IPS DF 4.7 (cell line): ENCODE measurements around the gene FRMD4A.
"Not testable (repeated sequence)": the region's sequence is repeated elsewhere in the genome, so short reads cannot be mapped to it uniquely, and the experiment has no call there.

Source experiments
- DNase-seq: peaks from one replicate; pipeline ENCODE4 v3.0.0-alpha.2; 2013; ENCODE audit warnings: low spot score; ENCODE audit errors: extremely low read depth

The FRMD4A gene

DNA sequence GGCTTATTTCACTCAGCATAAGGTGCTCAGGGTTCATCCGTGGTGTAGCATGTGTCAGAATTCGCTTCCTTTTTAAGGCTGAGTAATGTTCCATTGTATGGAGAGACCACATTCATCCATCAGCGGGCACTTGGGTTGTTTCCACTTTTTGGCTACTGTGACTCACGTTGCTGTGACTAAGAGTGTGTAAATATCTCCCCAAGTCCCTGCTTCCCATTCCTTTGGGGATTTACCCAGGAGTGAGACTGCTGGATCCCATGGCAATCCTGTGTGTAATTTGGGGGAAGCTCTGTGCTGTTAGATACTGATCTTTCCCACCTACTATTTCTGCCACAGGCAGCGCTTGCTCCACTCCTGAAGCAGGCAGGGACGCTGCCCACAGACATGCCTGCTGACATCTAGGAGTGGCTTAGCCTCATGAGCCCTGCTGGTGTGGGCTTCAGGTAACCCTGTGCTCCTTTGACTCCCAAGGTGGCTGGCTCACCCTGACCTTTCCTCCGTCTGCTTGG, 346.0 kb downstream of the FRMD4A start:
- DNase-seq: no peak

DNA sequence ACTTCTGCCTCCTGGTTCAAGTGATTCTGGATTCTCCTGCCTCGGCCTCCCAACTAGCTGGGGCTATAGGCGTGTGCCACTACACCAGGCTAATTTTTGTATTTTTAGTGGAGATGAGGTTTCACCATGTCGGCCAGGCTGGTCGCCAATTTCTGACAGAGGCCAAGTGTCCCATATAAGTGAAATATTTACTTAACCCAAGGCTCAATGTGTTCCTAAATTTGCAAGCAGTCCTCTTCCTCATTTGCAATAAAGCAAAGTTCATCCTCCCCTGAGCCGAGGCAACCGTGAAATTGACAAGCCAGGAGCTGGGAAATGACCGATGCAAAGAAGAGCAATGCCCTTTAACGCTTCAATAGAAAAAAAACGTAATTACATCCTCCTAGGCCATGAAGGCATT, 347.7 kb downstream of the FRMD4A start:
- no peak for DNase-seq

GRCh38 chr10:13978533-13979115, 352.1 kb downstream of the FRMD4A start:
- no peak for DNase-seq

DNA sequence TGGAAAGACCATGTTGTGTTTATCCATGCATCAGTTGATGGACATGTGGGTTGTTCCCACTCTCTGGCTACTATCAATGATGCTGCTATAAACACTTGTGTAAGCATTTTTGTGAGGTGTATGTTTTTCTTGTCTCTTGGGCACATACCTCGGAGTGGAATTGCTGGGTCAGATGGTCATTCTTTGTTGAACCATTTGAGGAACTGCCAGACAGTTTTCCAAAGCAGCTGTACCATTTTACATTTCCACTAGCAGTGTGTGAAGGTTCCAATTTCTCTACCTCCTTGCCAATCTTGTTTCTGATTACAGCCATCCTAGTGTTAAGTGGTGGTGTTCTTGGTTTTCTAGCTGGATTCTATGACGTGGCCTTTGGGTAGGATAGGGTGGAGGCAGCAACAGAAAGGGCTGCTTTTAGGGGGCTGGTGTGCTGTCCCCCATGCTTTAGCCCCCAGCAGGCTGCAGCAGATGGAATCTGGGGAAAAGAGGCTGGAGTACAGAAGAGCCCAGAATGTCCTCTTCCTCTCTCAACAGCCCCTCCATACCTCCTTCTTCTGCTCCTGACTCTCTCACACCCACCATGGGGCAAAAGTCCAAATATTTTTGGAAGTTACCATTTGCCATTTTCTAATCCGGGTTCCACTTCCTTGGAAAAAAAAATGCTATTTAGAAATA, 352.7 kb downstream of the FRMD4A start:
- DNase-seq: no peak

- no peak for DNase-seq
Observed at GRCh38 chr10:13973742-13974141, 357.0 kb downstream of the FRMD4A start.

GRCh38 chr10:13972609-13973008, 358.1 kb downstream of the FRMD4A start:
- no peak for DNase-seq

DNA sequence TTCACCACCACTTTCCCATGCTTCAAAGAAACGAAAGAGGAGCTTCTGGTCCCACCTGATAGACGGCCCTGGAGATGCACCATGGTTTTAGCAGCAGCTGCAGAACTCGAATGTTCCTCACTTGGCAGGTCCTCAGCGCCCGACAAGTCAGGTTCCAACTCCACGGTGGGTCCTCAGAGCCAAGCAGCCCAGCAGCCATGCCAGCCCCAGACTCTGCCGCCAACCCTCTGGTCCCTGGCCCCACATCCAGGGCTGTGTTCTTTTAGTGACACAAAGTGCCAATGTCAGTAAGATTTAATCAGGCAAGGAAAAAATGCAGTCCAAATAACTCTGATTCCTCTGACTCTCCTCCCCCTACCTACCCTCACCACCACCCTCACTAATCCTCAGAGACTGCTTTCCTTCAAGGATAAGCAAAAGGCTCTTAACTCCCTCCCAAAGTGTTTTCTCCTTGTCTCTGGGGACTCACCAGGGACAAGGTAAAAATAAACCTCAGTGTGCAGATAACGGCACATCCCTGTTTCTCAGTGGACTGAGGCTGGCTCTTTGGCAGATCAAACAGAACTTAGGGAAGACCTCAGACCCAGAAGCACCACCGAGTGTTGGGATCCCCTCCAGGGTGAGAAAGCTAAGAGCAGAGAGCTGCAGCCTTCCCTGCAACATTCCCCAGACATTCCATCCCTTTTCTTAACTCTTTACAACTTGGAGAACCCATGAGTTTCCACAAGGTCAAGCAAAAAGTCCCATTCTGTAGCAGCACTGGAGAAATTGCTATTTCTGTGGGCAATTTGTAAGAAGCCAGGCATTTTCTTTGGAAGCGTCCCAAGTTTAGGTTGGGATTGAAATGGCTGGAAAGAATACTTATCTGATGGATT, 358.9 kb downstream of the FRMD4A start:
- no peak for DNase-seq

DNA sequence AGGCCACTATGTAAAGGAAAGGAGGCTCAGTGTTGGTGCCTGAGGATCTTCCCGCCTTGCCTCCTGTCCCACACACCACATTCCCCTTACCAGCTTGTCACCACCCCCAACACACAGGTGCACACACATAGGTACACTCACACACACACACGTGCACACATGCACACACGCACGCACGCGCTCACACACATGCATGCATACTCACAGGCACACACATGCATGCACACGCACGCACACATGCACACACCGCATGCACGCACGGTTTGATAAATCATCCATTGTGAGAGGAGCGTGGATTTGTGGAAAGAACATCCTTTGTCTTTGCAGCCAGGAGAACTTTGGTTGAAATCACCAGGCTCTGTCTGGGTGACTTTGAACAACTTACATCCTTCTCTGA, 359.8 kb downstream of the FRMD4A start:
- DNase-seq: no peak

GRCh38 chr10:13970236-13970956, 360.3 kb downstream of the FRMD4A start:
- no peak for DNase-seq

DNA sequence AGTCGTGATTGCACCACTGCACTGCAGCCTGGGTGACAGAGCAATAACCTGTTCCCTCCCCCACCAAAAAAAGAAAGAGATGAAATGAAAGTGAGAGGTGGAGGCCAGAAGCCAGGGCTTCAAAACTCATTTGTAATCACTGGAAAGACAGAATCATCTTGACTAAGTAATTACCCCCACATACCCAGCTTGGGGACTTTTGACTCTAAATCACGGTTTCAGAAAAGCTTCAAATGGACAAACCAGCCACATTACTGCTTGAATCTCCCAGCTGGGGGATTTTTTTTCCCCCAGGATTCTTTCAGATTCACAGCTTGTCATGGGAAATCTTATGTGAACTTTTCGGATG, 361.0 kb downstream of the FRMD4A start:
- no peak for DNase-seq

DNA sequence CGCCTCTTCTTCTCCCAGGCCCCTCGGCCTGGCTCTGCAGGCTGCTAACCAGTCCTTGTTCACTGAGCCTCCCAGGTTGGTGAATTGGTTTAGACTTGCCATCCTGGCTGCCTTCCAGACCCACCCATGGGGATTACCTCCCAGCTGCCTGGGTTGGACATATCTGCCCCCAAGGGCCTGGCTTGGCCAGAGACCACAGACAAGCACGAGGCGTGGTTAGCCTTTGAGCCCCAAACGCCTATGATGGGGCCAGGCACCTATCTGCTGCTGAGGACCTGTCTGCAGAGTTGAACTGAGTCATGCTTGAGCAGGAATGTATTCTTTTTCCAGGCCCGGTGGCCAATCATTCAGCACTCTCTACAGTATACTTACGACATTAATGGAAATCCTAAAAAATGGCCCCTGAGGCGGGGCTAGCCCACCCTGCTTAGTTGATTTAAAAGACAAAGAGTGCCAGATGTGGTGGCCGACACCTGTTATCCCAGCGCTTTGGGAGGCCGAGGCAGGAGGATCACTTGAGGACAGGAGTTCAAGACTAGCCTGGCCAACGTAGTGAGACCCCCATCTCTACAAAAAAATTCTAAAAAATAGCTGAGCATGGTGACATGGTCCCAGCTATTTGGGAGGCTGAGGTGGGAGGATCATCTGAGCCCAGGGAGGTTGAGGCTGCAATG, 361.5 kb downstream of the FRMD4A start:
- DNase-seq: no peak

DNA sequence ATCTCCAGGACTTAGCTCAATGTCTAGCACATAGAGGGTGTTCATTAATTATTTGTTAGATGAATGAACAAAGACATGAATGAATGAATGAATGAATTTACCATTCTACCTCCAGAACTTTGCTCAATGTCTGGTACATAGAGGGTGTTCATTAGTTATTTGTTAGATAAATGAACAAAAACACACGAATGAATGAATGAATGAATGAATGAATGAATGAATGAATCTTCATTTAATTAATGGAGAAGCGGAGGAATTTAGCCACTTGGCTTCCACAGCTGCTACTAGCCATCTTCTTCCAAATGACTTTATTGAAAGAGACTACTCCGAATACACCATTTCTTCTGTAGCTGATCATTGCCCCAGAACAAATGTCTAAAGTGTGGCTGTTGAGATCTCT, 368.9 kb downstream of the FRMD4A start:
- no peak for DNase-seq

GRCh38 chr10:13961097-13961496, 369.6 kb downstream of the FRMD4A start:
- DNase-seq: no peak

GRCh38 chr10:13960603-13961002, 370.1 kb downstream of the FRMD4A start:
- no peak for DNase-seq

DNA sequence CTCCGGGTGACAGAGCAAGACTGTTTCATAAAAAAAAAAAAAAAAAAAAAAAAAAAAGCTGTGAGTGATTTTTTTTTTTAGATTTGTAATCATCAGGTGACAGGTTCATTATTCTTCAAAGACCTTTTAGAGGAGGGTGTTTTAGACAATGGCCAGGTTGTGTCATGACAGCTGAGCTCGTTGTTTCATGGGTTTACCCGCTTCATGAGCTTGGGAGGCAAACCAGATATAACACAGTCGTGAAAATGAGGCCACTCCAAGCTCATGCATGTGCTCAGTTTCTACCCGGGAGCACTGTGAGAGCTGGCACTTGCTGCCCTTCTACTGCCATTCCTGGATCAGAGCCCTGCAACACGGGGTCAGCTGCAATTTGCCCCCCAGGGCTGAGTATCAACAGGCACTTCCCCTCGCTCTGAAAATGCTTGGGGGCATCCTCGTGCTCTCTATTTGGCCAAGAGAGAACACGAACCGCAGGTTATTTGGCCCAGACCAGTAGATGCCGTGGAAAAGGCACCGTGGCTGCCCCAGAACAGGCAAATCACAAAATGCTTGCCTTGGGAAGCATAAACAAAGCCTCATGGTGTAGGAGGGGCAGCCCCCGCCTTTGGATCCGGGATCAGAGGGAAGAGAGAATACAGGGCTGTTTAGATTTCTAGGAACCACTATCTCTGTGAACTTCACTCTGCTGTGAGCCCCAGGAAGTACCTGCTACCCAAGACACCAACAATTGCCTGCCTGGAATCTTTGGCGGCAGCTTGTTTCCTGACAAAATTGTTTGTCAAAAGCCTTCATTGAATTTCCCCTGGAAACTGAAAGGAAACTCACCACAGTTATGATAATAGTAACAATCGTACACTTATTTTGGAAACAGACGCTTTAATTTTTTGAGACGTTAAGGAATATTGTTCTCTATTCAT, 371.0 kb downstream of the FRMD4A start:
- no peak for DNase-seq

- DNase-seq: no peak
Observed at GRCh38 chr10:13957856-13958255, 372.9 kb downstream of the FRMD4A start.

DNA sequence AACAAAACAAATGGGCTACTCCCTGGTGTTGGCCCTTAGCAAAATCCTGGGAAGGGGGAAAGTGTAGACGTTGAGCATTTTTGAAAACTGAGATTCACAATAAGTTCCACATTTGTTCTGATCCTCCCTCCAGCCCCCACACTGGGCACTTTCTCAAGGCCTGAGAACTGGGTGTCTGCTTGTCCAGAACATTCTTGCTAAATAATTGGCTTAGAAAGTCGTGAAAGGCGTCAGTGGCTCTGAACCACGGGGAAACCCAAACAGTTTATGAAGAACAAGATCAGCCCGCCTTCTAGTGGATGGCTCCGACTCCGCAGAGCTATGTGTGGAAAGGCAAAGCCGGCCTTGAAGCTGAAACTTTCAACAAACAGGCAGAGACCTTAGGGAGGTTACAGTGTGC, 373.9 kb downstream of the FRMD4A start:
- DNase-seq: no peak

GRCh38 chr10:13955409-13956068, 375.2 kb downstream of the FRMD4A start:
- no peak for DNase-seq

DNA sequence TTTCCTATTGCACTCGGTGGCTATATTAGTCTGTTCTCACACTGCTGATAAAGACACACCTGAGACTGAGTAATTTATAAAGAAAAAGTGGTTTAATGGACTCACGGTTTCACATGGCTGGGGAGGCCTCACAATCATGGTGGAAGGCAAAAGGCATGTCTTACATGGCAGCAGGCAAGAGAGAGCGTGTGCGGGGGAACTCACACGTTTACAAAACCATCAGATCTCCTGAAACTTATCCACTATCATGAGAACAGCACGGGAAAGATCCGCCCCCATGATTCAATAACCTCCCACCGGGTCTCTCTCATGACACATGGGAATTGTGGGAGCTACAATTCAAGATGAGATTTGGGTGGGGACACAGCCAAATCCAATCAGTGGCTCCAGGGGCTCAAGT, 376.5 kb downstream of the FRMD4A start:
- DNase-seq: not testable (repeated sequence)

GRCh38 chr10:13953371-13953770, 377.4 kb downstream of the FRMD4A start:
- DNase-seq: no peak
